ENCODE measurements around the gene SETD7.
"Not testable (repeated sequence)": the region's sequence is repeated elsewhere in the genome, so short reads cannot be mapped to it uniquely, and the experiment has no call there.

DNA sequence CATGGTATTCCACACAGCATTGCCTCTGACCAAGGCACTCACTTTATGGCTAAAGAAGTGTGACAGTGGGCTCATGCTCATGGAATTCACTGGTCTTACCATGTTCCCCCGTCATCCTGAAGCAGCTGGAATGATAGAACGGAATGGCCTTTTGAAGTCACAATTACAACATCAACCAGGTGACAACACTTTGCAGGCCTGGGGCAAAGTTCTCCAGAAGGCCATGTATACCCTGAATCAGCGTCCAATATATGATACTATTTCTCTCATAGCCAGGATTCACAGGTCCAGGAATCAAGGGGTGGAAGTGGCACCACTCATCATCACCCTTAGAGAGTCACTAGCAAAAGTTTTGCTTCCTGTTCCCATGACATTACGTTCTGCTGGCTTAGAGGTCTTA, 108.9 kb downstream of the SETD7 start:
- TF ChIP-seq, protein P1, sequence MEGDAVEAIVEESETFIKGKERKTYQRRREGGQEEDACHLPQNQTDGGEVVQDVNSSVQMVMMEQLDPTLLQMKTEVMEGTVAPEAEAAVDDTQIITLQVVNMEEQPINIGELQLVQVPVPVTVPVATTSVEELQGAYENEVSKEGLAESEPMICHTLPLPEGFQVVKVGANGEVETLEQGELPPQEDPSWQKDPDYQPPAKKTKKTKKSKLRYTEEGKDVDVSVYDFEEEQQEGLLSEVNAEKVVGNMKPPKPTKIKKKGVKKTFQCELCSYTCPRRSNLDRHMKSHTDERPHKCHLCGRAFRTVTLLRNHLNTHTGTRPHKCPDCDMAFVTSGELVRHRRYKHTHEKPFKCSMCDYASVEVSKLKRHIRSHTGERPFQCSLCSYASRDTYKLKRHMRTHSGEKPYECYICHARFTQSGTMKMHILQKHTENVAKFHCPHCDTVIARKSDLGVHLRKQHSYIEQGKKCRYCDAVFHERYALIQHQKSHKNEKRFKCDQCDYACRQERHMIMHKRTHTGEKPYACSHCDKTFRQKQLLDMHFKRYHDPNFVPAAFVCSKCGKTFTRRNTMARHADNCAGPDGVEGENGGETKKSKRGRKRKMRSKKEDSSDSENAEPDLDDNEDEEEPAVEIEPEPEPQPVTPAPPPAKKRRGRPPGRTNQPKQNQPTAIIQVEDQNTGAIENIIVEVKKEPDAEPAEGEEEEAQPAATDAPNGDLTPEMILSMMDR (IDR thresholded peaks at IDR 0.05 in 4 of 5, conservative IDR thresholded peaks at IDR 0.05 in 1 of 5): not testable (repeated sequence)
- not testable (repeated sequence) for TF ChIP-seq POLR2A (IDR thresholded peaks at IDR 0.05)

Data from gastrocnemius medialis (tissue), 4 donors.